ENCODE results near the gene USH1C. TPM values are rescaled to one million over a fixed set of nuclear protein-coding genes. Genes with fewer than 3 reads are reported as not detected.

USH1C gene
- total and polyA plus RNA-seq, 10 donors = 0.12 TPM; not detected in 9

DNA sequence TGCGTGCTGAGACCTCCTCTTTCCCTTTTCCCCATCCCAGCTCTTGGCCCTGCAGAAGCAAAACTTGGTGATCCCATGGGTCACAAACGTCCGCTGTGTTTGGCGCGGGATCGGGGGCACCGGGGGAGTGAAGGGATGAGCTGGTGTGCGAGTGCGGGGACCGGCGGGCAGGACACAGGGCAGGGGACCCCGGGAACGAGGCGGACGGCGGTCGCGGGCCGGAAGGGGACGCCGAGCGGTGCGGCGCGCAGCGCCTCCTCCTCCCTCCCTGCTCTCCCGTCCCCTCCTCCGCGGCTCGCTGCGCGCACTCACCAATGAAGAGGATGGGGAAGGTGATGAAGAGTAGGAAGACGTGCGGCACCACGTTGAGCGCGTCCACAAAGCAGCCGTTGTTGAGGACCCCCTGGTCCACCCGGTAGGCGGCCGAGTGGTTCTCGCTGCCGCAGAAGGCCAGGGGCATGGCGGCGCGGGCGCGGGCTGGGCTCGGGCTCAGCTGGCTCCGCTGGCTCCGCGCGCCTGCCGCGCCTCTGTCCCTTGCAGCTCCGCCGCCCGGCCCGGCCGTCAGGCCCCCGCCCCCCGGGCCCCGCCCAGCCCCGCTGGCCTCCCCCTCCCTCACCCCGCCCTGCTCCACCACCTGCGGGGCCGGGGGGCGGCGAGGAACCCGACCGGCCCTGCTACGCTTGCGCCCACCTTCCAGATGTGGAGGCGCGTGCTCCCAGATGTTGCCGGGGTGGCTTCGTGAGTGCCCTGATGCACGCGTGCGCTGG is 67.7 kb downstream of the USH1C start, which contains the start of gene ABCC8:
Gene ABCC8 (minus strand): TSS at position 529 of the 767 bp plus-strand sequence. CDS start 69 bp downstream, at position 460.
- DNase-seq = no peak
- Histone ChIP-seq H3K4me1 (peaks cover 0 to 18% (median 8%) of the 10 kb centered on the region in 6 donors), H3K27me3 (replicated peaks in 1 of 7) (peaks cover 0 to 75% (median 40%) of the 10 kb centered on the region in 7 donors), H3K36me3 (no peaks in the 10 kb centered on the region), H3K27ac (no peak within 1 kb of the TSS), H3K4me3 (peak within 1 kb of the TSS in 4 of 8 donors; percentile 5 to 47 (median 10)), H3K9me3 (no peaks in the 10 kb centered on the region)
- intact Hi-C loops (cut with DNase I; ENCODE audit: low total_unique reads) = no loop called here
- WGBS, 5 donors = 2 to 5% (median 2%) methylated on average over 17 to 80 of the region's 80 CpGs
- no peak for TF ChIP-seq POLR2A (IDR thresholded peaks at IDR 0.05)
- TF ChIP-seq, protein P1, sequence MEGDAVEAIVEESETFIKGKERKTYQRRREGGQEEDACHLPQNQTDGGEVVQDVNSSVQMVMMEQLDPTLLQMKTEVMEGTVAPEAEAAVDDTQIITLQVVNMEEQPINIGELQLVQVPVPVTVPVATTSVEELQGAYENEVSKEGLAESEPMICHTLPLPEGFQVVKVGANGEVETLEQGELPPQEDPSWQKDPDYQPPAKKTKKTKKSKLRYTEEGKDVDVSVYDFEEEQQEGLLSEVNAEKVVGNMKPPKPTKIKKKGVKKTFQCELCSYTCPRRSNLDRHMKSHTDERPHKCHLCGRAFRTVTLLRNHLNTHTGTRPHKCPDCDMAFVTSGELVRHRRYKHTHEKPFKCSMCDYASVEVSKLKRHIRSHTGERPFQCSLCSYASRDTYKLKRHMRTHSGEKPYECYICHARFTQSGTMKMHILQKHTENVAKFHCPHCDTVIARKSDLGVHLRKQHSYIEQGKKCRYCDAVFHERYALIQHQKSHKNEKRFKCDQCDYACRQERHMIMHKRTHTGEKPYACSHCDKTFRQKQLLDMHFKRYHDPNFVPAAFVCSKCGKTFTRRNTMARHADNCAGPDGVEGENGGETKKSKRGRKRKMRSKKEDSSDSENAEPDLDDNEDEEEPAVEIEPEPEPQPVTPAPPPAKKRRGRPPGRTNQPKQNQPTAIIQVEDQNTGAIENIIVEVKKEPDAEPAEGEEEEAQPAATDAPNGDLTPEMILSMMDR (IDR thresholded peaks at IDR 0.05 in 8 of 11, conservative IDR thresholded peaks at IDR 0.05 in 3 of 11) = no peak
- no peak for TF ChIP-seq POLR2AphosphoS5 (IDR thresholded peaks at IDR 0.05)

DNA sequence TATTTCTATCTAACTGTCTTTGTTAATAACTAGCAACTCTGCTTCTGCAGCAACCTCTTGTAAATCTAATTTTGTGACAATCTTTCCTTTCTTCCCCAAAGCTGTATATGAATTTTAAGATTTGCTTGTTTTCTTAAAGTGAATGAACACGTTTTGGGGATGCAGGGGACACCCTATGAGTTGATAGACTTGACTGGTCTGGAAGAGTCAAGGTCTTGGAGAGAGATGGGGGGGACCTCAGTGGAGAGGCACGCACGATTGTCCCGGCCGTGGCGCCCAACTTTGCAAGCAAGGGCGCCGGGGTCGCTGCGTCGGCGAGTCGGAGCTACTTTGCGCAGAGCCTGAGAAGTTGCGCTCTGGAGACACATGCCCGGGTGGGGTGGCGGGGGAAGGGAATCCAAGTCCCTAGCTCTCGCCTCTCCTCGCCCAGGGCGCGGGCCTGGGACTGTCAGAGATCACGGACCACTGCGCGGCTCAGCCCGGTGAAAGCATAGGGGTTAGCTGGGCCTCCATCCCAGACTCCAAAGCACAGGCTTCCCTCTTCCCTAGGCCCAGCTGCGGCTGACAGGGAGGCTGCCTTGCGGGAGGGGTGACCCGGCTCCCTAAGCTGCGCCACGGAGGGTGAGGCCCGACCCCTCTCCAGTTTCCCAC is 68.4 kb downstream of the USH1C start:
- Histone ChIP-seq H3K4me3 (peak overlapping the region in 3 of 8 donors; percentile 5 to 47 (median 10)), H3K4me1 (peaks cover 0 to 18% (median 8%) of the 10 kb centered on the region in 6 donors), H3K9me3 (no peaks in the 10 kb centered on the region), H3K27ac (no peak overlapping the region), H3K27me3 (replicated peaks in 1 of 7) (peaks cover 0 to 79% (median 40%) of the 10 kb centered on the region in 7 donors), H3K36me3 (no peaks in the 10 kb centered on the region)
- WGBS, 5 donors = 2 to 7% (median 4%) methylated on average over 27 to 31 of the region's 31 CpGs
- no peak for DNase-seq
- no peak for TF ChIP-seq POLR2AphosphoS5 (IDR thresholded peaks at IDR 0.05)
- intact Hi-C loops (cut with DNase I; ENCODE audit: low total_unique reads) = no loop called here

GRCh38 chr11:17473071-17473744 is 71.0 kb downstream of the USH1C start:
- Histone ChIP-seq H3K4me1 (peaks cover 0 to 16% (median 8%) of the 10 kb centered on the region in 6 donors), H3K4me3 (no peak overlapping the region), H3K27ac (no peak overlapping the region), H3K27me3 (replicated peaks in 1 of 7) (peaks cover 0 to 66% (median 40%) of the 10 kb centered on the region in 7 donors), H3K9me3 (no peaks in the 10 kb centered on the region), H3K36me3 (no peaks in the 10 kb centered on the region)
- 37 to 47% (median 46%) methylated on average over 6 of the region's 6 CpGs for WGBS, 5 donors
- intact Hi-C loops (cut with DNase I; ENCODE audit: low total_unique reads) = no loop called here
- no peak for TF ChIP-seq POLR2A (IDR thresholded peaks at IDR 0.05)
- DNase-seq = no peak

DNA sequence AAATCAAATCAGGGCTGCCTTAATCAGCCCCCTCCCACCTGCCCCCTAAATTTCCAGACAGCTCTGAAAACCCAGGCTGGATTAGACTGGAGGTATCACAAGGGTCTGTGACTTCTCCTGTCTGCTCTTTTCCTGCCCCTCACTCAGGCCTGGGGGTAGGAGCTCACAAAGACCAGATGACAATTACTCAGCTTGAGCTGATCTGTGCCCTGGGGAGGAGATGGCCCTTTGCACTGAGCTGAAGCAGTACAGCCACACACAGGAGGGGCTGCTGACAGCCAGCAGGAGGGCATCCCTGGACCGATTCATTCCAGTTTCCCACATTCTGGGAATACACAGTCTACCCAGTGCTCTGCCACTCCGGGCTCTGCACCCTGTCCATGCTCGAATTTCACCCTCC is 71.7 kb downstream of the USH1C start:
- H3K27me3 ChIP-seq (replicated peaks in 1 of 7) = peaks cover 0 to 59% (median 34%) of the 10 kb centered on the region in 7 donors
- 50 to 58% (median 56%) methylated on average over 3 of the region's 3 CpGs for WGBS, 5 donors
- H3K27ac ChIP-seq = no peak overlapping the region
- H3K4me1 ChIP-seq = peaks cover 0 to 16% (median 8%) of the 10 kb centered on the region in 6 donors
- no peaks in the 10 kb centered on the region for H3K36me3 ChIP-seq
- TF ChIP-seq POLR2AphosphoS5 (IDR thresholded peaks at IDR 0.05) (no peak), POLR2A (IDR thresholded peaks at IDR 0.05) (no peak)
- TF ChIP-seq, protein P1 (IDR thresholded peaks at IDR 0.05 in 8 of 11, conservative IDR thresholded peaks at IDR 0.05 in 3 of 11) = no peak
- H3K9me3 ChIP-seq = no peaks in the 10 kb centered on the region
- H3K4me3 ChIP-seq = no peak overlapping the region
- no peak for DNase-seq
- intact Hi-C loops (cut with DNase I; ENCODE audit: low total_unique reads) = no loop called here

Data from spleen (tissue), 11 donors.